ENCODE results near the gene MOAP1. TPM values are rescaled to one million over a fixed set of nuclear protein-coding genes. Genes with fewer than 3 reads are reported as not detected.

MOAP1 gene
- total and polyA plus RNA-seq, 2 of the 8 experiments (the other 6 are each of a cell fraction or from before 2014, with no cell fraction given), result 18.3 to 20.1 TPM

DNA sequence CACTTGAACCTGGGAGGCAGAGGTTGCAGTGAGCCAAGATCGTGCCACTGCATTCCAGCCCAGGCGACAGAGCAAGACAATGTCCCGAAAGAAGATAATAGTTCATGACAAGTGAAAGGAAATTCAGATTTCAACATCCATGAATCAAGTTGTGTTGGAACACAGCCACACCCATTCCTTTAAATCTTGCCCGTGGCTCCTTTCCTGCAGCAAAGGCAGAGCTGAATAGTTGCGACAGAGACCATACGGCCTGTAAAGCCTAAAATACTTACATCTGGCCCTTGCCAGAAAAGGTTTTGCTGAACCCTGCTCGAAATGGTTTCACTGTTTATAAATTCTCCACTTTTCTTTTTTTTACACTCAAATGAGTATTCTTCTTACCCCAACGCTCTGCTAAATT lies 51.2 kb downstream of the MOAP1 start:
- no peak overlapping the region for H4K5ac ChIP-seq (ENCODE audit: insufficient read length, low read depth, low read length)
- H4K8ac ChIP-seq (ENCODE audit: extremely low read depth, insufficient read depth, low read length), result no peak overlapping the region
- no peak overlapping the region for H2BK12ac ChIP-seq (ENCODE audit: low read depth, low read length)
- 92% methylated on average over 8 of the region's 8 CpGs; no CpG with 5 or more reads in 1 of the 2 experiments for WGBS, 2 experiments (ENCODE audit: extremely low coverage in 1 of 2, insufficient coverage in 1 of 2, insufficient read length in 1 of 2, insufficient replicate concordance in 2 of 2, low coverage in 1 of 2, low lambda C conversion rate in 2 of 2, missing lambda C conversion rate in 1 of 2)
- H3K23me2 ChIP-seq (ENCODE audit: low read depth, low read length), result no peaks in the 10 kb centered on the region
- H4K91ac ChIP-seq (replicated peaks; ENCODE audit: insufficient read length, low read length), result no peak overlapping the region
- no peak overlapping the region for H3K4me3 ChIP-seq (ENCODE audit: extremely low read depth in 1 of 4, insufficient read depth in 2 of 4, low read depth in 3 of 4, low read length in 4 of 4)
- DNase-seq (ENCODE audit: low read depth in 1 of 2, low spot score in 2 of 2) (no peak), FAIRE-seq (no peak)
- H2AK5ac ChIP-seq (ENCODE audit: low read depth, low read length), result no peak overlapping the region
- POLR2A ChIA-PET (ENCODE audit: partially characterized antibody), result interaction anchor here (0.9 to 3.2 kb wide), 3 partner anchors 17 to 20 kb away, joined by 3 to 12 read pairs (median 5); no protein-coding TSS in a partner anchor
- no peak overlapping the region for H3K4me2 ChIP-seq (ENCODE audit: insufficient read depth in 1 of 2, low read depth in 2 of 2, low read length in 2 of 2)
- H3K36me3 ChIP-seq (ENCODE audit: control insufficient read depth in 2 of 4, insufficient read depth in 4 of 4, low read length in 3 of 4), result no peaks in the 10 kb centered on the region
- no peaks in the 10 kb centered on the region for H3K27me3 ChIP-seq (replicated peaks in 1 of 4; ENCODE audit: control insufficient read depth in 3 of 4, extremely low read depth in 1 of 4, insufficient read depth in 3 of 4, low read length in 3 of 4)
- no peak overlapping the region for H2BK120ac ChIP-seq (replicated peaks; ENCODE audit: low read depth, low read length)
- H2BK15ac ChIP-seq (ENCODE audit: low read length), result no peak overlapping the region
- no peaks in the 10 kb centered on the region for H3K79me2 ChIP-seq (ENCODE audit: control insufficient read depth in 1 of 2, insufficient read depth in 2 of 2, low read length in 2 of 2)
- no peaks in the 10 kb centered on the region for H3K79me1 ChIP-seq (ENCODE audit: low read depth, low read length)
- no peak overlapping the region for H3K14ac ChIP-seq (ENCODE audit: insufficient read length)
- H4K20me1 ChIP-seq (replicated peaks in 1 of 2; ENCODE audit: control insufficient read depth in 1 of 2, insufficient read depth in 2 of 2, low read length in 2 of 2), result no peaks in the 10 kb centered on the region
- no peak overlapping the region for H3K27ac ChIP-seq (ENCODE audit: low read depth, low read length)
- no peaks in the 10 kb centered on the region; a peak in 1 of 7 replicates for H3K4me1 ChIP-seq (replicated peaks in 1 of 4; ENCODE audit: control insufficient read depth in 3 of 4, insufficient read depth in 4 of 4, low read length in 3 of 4)
- no peak overlapping the region for H2AFZ ChIP-seq (ENCODE audit: low read length)
- no peak overlapping the region for H3K18ac ChIP-seq (ENCODE audit: extremely low read depth, low read length)
- H3K9ac ChIP-seq (replicated peaks in 1 of 4; ENCODE audit: extremely low read depth in 1 of 4, low read depth in 3 of 4, low read length in 3 of 4), result no peak overlapping the region
- H3K23ac ChIP-seq (ENCODE audit: insufficient read length), result no peak overlapping the region
- H3K56ac ChIP-seq (replicated peaks; ENCODE audit: insufficient read length, low read depth, low read length), result no peak overlapping the region
- no peaks in the 10 kb centered on the region for H3K9me3 ChIP-seq (ENCODE audit: insufficient read depth in 2 of 2, low read depth in 1 of 2, low read length in 1 of 2)
- no peak overlapping the region for H3K4ac ChIP-seq (replicated peaks; ENCODE audit: insufficient read length, low read depth, low read length)
- no peak overlapping the region for H2BK5ac ChIP-seq (ENCODE audit: low read depth, low read length)
- CTCF ChIA-PET (ENCODE audit: partially characterized antibody), result interaction anchor here (0.6 to 4.8 kb wide), 19 partner anchors 8 to 1037 kb away, joined by 3 to 69 read pairs (median 5); no protein-coding TSS in a partner anchor
- no peak overlapping the region for H2BK20ac ChIP-seq (ENCODE audit: low read length)
- TF ChIP-seq ASH2L (IDR thresholded peaks at IDR 0.05; ENCODE audit: low read length) (no peak), NANOG (IDR thresholded peaks at IDR 0.05; ENCODE audit: insufficient read depth, low read depth, low read length, poor library complexity, severe bottlenecking) (no peak), BRCA1 (IDR thresholded peaks at IDR 0.05; ENCODE audit: low read depth, low read length) (no peak), RXRA (IDR thresholded peaks at IDR 0.05; ENCODE audit: insufficient read depth, low read depth, low read length) (no peak), RBBP5 (IDR thresholded peaks at IDR 0.05; ENCODE audit: borderline replicate concordance, low read depth, low read length) (no peak), JUND (IDR thresholded peaks at IDR 0.05; ENCODE audit: low read length) (no peak), SIN3A (conservative IDR thresholded peaks at IDR 0.05 in 1 of 2, IDR thresholded peaks at IDR 0.05 in 1 of 2; ENCODE audit: low read depth in 1 of 2, low read length in 2 of 2) (no peak), TBP (IDR thresholded peaks at IDR 0.05; ENCODE audit: low read depth, low read length) (no peak), POLR2AphosphoS5 (IDR thresholded peaks at IDR 0.05; ENCODE audit: low read depth, low read length) (no peak), SP1 (IDR thresholded peaks at IDR 0.05; ENCODE audit: low read depth, low read length) (no peak)
- TF ChIP-seq, protein P1, sequence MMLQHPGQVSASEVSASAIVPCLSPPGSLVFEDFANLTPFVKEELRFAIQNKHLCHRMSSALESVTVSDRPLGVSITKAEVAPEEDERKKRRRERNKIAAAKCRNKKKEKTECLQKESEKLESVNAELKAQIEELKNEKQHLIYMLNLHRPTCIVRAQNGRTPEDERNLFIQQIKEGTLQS (IDR thresholded peaks at IDR 0.05; ENCODE audit: insufficient read depth, low read depth, low read length), result no peak
- TF ChIP-seq, protein P2, sequence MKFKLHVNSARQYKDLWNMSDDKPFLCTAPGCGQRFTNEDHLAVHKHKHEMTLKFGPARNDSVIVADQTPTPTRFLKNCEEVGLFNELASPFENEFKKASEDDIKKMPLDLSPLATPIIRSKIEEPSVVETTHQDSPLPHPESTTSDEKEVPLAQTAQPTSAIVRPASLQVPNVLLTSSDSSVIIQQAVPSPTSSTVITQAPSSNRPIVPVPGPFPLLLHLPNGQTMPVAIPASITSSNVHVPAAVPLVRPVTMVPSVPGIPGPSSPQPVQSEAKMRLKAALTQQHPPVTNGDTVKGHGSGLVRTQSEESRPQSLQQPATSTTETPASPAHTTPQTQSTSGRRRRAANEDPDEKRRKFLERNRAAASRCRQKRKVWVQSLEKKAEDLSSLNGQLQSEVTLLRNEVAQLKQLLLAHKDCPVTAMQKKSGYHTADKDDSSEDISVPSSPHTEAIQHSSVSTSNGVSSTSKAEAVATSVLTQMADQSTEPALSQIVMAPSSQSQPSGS (IDR thresholded peaks at IDR 0.05; ENCODE audit: low read length), result no peak
